ENCODE data around the gene MAP2K2. TPM values are rescaled to one million over a fixed set of nuclear protein-coding genes. Genes with fewer than 3 reads are reported as not detected.

Gene MAP2K2
- total RNA-seq, 1 experiment from 2014 or later, result 177 TPM

GRCh38 chr19:4059891-4060620, 63.9 kb downstream of the MAP2K2 start (continued):
- TF ChIP-seq USF2 (CRISPR knock-in tag; IDR thresholded peaks at IDR 0.05), result no peak
- no peak for TF ChIP-seq CREM (CRISPR knock-in tag; IDR thresholded peaks at IDR 0.05)

GRCh38 chr19:4059453-4059871, 64.5 kb downstream of the MAP2K2 start:
- Mint-ChIP-seq H3K4me1 (peaks cover 24% of the 10 kb centered on the region), H3K27ac (no peak overlapping the region), H3K9me3 (no peaks in the 10 kb centered on the region), H3K27me3 (ENCODE audit: low read depth) (no peaks in the 10 kb centered on the region), H3K36me3 (peaks cover 7% of the 10 kb centered on the region), H3K4me3 (no peak overlapping the region)
- POLR2A ChIA-PET, result interaction anchor here (1.0 kb wide), 1 partner anchor 19 kb away, joined by 4 read pairs; no protein-coding TSS in a partner anchor
- TF ChIP-seq ZNF121 (CRISPR knock-in tag; IDR thresholded peaks at IDR 0.05) (no peak), ESRRA (CRISPR knock-in tag; IDR thresholded peaks at IDR 0.05; ENCODE audit: borderline replicate concordance) (no peak), NFYB (CRISPR knock-in tag; conservative IDR thresholded peaks at IDR 0.05; ENCODE audit: low read depth) (no peak), CTCF (IDR thresholded peaks at IDR 0.05) (no peak), ZNF138 (CRISPR knock-in tag; conservative IDR thresholded peaks at IDR 0.05) (no peak), E2F5 (CRISPR knock-in tag; IDR thresholded peaks at IDR 0.05) (no peak), FOXP4 (CRISPR knock-in tag; IDR thresholded peaks at IDR 0.05) (no peak), ZSCAN18 (CRISPR knock-in tag; IDR thresholded peaks at IDR 0.05) (no peak), EMX1 (CRISPR knock-in tag; IDR thresholded peaks at IDR 0.05) (no peak)
- DNase-seq (ENCODE audit: low spot score) (no peak), ATAC-seq (no peak)
- CTCF ChIA-PET, result interaction anchor here (1.2 to 2.3 kb wide), 2 partner anchors 72 to 80 kb away, joined by 6 to 11 read pairs; no protein-coding TSS in a partner anchor

GRCh38 chr19:4058693-4059452, 65.0 kb downstream of the MAP2K2 start:
- no peak for DNase-seq (ENCODE audit: low spot score)
- peaks cover 24% of the 10 kb centered on the region for H3K4me1 Mint-ChIP-seq
- no peak for TF ChIP-seq ZNF138 (CRISPR knock-in tag; conservative IDR thresholded peaks at IDR 0.05)
- TF ChIP-seq GTF2I (CRISPR knock-in tag; conservative IDR thresholded peaks at IDR 0.05), result no peak
- no peak overlapping the region for H3K4me3 Mint-ChIP-seq
- no peak for ATAC-seq
- ChIA-PET POLR2A (interaction anchor here (1.0 kb wide), 1 partner anchor 18 kb away, joined by 4 read pairs; no protein-coding TSS in a partner anchor), CTCF (interaction anchor here (0.8 to 2.3 kb wide), 4 partner anchors 71 to 464 kb away, joined by 3 to 11 read pairs (median 4); no protein-coding TSS in a partner anchor)
- no peaks in the 10 kb centered on the region for H3K9me3 Mint-ChIP-seq
- no peaks in the 10 kb centered on the region for H3K27me3 Mint-ChIP-seq (ENCODE audit: low read depth)
- peaks cover 8% of the 10 kb centered on the region for H3K36me3 Mint-ChIP-seq
- H3K27ac Mint-ChIP-seq, result no peak overlapping the region
